ENCODE results near the gene GNAZ. TPM values are rescaled to one million over a fixed set of nuclear protein-coding genes. Genes with fewer than 3 reads are reported as not detected.

GNAZ gene
- total RNA-seq, 1 experiment from 2014 or later: 5.0 TPM

DNA sequence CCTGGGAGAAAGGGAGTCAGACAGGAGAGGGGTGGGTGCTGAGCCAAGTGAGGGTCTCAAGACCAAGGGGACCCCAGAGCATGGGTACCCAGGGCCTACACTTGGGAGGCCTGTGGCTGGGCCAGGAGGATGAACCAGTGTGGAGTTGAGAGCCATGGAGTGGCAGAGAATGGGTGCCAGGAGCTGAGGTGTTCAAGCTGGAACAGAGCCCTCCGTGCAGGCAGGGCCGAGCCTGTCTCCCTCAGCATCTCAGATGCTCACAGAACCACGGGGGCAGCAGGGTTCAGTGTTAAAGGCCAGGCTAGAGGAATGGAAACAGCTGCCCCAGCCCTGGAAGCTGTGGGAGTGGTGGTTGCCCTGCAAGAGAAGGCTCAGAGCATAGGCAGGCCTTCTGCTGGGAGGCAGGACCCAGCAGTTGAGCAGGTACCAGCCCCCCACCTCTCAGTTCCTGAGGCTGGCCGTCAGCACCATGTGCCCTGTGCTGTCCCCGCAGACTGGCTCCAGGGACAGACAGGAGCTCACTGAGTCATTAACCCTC is 39.2 kb downstream of the GNAZ start:
- no peaks in the 10 kb centered on the region for H3K4me1 ChIP-seq (ENCODE audit: insufficient read depth, low read length)
- Mint-ChIP-seq H3K4me3 (no peak overlapping the region), H3K36me3 (ENCODE audit: insufficient read depth in 1 of 3, low read depth in 3 of 3) (no peaks in the 10 kb centered on the region), H3K4me1 (peaks cover 4% of the 10 kb centered on the region in 2 experiments; a peak in 3 of 4 replicates), H3K9me3 (no peaks in the 10 kb centered on the region), H3K27ac (peak overlapping the region in 1 of 3 experiments; percentile 68; a peak in 2 of 7 replicates), H3K27me3 (ENCODE audit: low read depth) (peaks cover 25% of the 10 kb centered on the region)
- no peak overlapping the region for H2AK5ac ChIP-seq (ENCODE audit: insufficient read length, low read length)
- no peak overlapping the region for H3K4ac ChIP-seq (ENCODE audit: low read depth, low read length)
- H2AFZ ChIP-seq (ENCODE audit: low read length): no peak overlapping the region
- no peak overlapping the region for H3K23ac ChIP-seq (ENCODE audit: insufficient read length, low read depth, low read length)
- H2BK15ac ChIP-seq (ENCODE audit: low read depth, low read length): no peak overlapping the region
- H3K79me2 ChIP-seq (ENCODE audit: insufficient read depth, low read length): no peaks in the 10 kb centered on the region
- H2BK20ac ChIP-seq (ENCODE audit: low read depth, low read length, poor library complexity, severe bottlenecking): no peak overlapping the region
- TF ChIP-seq CTCF (conservative IDR thresholded peaks at IDR 0.05): no peak
- no peak overlapping the region for H2BK5ac ChIP-seq (ENCODE audit: insufficient read length, low read length)
- no peak overlapping the region for H3T11ph ChIP-seq (ENCODE audit: low read length)
- no peak overlapping the region for H2BK12ac ChIP-seq (ENCODE audit: insufficient read length, low read depth, low read length)
- DNase-seq: no peak
- H4K91ac ChIP-seq (ENCODE audit: insufficient read length, low read depth, low read length): no peak overlapping the region
- H3K9me3 ChIP-seq (ENCODE audit: control insufficient read depth, low read depth, low read length): no peaks in the 10 kb centered on the region
- no peak overlapping the region for H4K8ac ChIP-seq (replicated peaks; ENCODE audit: insufficient read length, low read depth, low read length)
- H2BK120ac ChIP-seq (ENCODE audit: low read depth, low read length, poor library complexity, severe bottlenecking): no peak overlapping the region
- H3K9ac ChIP-seq (ENCODE audit: extremely low read depth, insufficient read length, low read length): no peak overlapping the region
- H4K5ac ChIP-seq (ENCODE audit: insufficient read length, low read depth, low read length): no peak overlapping the region
- H3K14ac ChIP-seq (ENCODE audit: insufficient read depth, low read length): no peak overlapping the region
- no peaks in the 10 kb centered on the region; the same call in 1 of the 2 replicates for H3K27me3 ChIP-seq (ENCODE audit: insufficient read depth, low read length)
- no peak overlapping the region for H3K4me2 ChIP-seq (ENCODE audit: insufficient read depth, insufficient read length, low read length)
- WGBS (ENCODE audit: extremely low coverage, insufficient read length, low lambda C conversion rate): no CpG with 5 or more reads among the region's 5 CpGs
- H4K20me1 ChIP-seq (ENCODE audit: control insufficient read depth, insufficient read depth, insufficient read length): no peaks in the 10 kb centered on the region
- no peaks in the 10 kb centered on the region for H3K79me1 ChIP-seq (ENCODE audit: insufficient read depth, low read depth, low read length, poor library complexity, severe bottlenecking)
- no peak overlapping the region for H3K18ac ChIP-seq (ENCODE audit: insufficient read length, low read depth, low read length)
- H3K56ac ChIP-seq (ENCODE audit: insufficient read length, low read depth, low read length): no peak overlapping the region
- no peak overlapping the region for H3K27ac ChIP-seq (ENCODE audit: insufficient read length, low read depth, low read length)
- no peaks in the 10 kb centered on the region for H3K23me2 ChIP-seq (ENCODE audit: insufficient read length, low read depth, low read length, poor library complexity, severe bottlenecking)
